Neural crest cell (in vitro differentiated cells): ENCODE data around the gene ZNF880. TPM values are rescaled to one million over a fixed set of nuclear protein-coding genes. Genes with fewer than 3 reads are reported as not detected.
A peak's percentile ranks its signal among the peaks of the same experiment; 100 is the strongest.

Experiments used
- DNase-seq: peaks from one replicate; pipeline ENCODE4 v3.0.0; 2021; ENCODE audit warnings: low read depth, mixed read lengths, low spot score
- H3K27ac Mint-ChIP-seq: one replicate; pipeline ENCODE4 v1.8.0; 2021; ENCODE audit warnings: mild to moderate bottlenecking, mixed read lengths; ENCODE audit not compliant: unreplicated experiment
- H3K27me3 Mint-ChIP-seq: 2 replicates; pipeline ENCODE4 v1.8.0; 2021; ENCODE audit warnings: low read depth, mild to moderate bottlenecking, mixed read lengths
- H3K36me3 Mint-ChIP-seq: 2 replicates; pipeline ENCODE4 v1.8.0; 2021; ENCODE audit warnings: low read depth, mild to moderate bottlenecking, mixed read lengths
- H3K4me1 Mint-ChIP-seq: 2 replicates; pipeline ENCODE4 v1.8.0; 2021; ENCODE audit warnings: mixed read lengths
- H3K4me3 Mint-ChIP-seq: one replicate; pipeline ENCODE4 v1.8.0; 2021; ENCODE audit warnings: mild to moderate bottlenecking, mixed read lengths
- H3K9me3 Mint-ChIP-seq: 2 replicates; pipeline ENCODE4 v1.8.0; 2021; ENCODE audit warnings: mixed read lengths
- CTCF ChIP-seq: fragments of 200-600 bp; sonication (generic); conservative IDR thresholded peaks from 2 replicates; pipeline ENCODE4 v1.5.0; 2021; ENCODE audit warnings: antibody characterized with exemption, mild to moderate bottlenecking
- long read RNA-seq: library from polyadenylated mRNA; unstranded; transcript quantifications from one replicate; pipeline ENCODE4 v2.0.0, GENCODE V29; 2020
- total RNA-seq: library from RNA; stranded (reverse); gene quantifications from 2 replicates; pipeline ENCODE4 v1.2.1, GENCODE V29; 2021

ZNF880 gene
- total RNA-seq: 9.7 and 10.0 TPM in 2 replicates
- long read RNA-seq: 0 reads

GRCh38 chr19:52369559-52370340, at the start of gene ZNF880:
Gene ZNF880, plus strand, starts transcription at chr19:52369923. Its CDS starts 43 bp downstream, at chr19:52369966.
- H3K27ac Mint-ChIP-seq: no peak within 1 kb of the TSS
- H3K4me1 Mint-ChIP-seq: no peaks in the 10 kb centered on the region
- peaks cover 60% of the 10 kb centered on the region for H3K36me3 Mint-ChIP-seq
- no peak for DNase-seq
- no peaks in the 10 kb centered on the region for H3K27me3 Mint-ChIP-seq
- no peak for TF ChIP-seq CTCF
- no peak within 1 kb of the TSS for H3K4me3 Mint-ChIP-seq
- peaks cover 26% of the 10 kb centered on the region for H3K9me3 Mint-ChIP-seq

GRCh38 chr19:52322429-52322828, 47.3 kb upstream of the ZNF880 start:
- Mint-ChIP-seq H3K36me3 (peaks cover 94% of the 10 kb centered on the region), H3K4me3 (no peak overlapping the region), H3K27me3 (no peaks in the 10 kb centered on the region), H3K4me1 (no peaks in the 10 kb centered on the region), H3K9me3 (peaks cover 46% of the 10 kb centered on the region), H3K27ac (no peak overlapping the region)
- TF ChIP-seq CTCF: no peak
- DNase-seq: no peak

- peaks cover 22% of the 10 kb centered on the region for H3K9me3 Mint-ChIP-seq
- peak overlapping the region; percentile 47 for H3K4me3 Mint-ChIP-seq
- TF ChIP-seq CTCF: no peak
Observed at GRCh38 chr19:52331757-52332156, 38.0 kb upstream of the ZNF880 start.

GRCh38 chr19:52335768-52336116, 34.0 kb upstream of the ZNF880 start:
- Mint-ChIP-seq H3K4me1 (peaks cover 15% of the 10 kb centered on the region), H3K27me3 (peaks cover 3% of the 10 kb centered on the region), H3K27ac (no peak overlapping the region), H3K36me3 (peaks cover 41% of the 10 kb centered on the region), H3K4me3 (peak overlapping the region; percentile 100), H3K9me3 (peaks cover 18% of the 10 kb centered on the region)
- TF ChIP-seq CTCF: no peak
- DNase-seq: no peak

More at GRCh38 chr19:52331757-52332156, 38.0 kb upstream of the ZNF880 start:
- Mint-ChIP-seq H3K36me3 (peaks cover 37% of the 10 kb centered on the region), H3K27ac (no peak overlapping the region), H3K27me3 (peaks cover 3% of the 10 kb centered on the region), H3K4me1 (peaks cover 7% of the 10 kb centered on the region)
- no peak for DNase-seq

GRCh38 chr19:52336117-52336790, 33.5 kb upstream of the ZNF880 start, which contains the start of gene ZNF610:
Gene ZNF610, plus strand, starts transcription at chr19:52336243. Its CDS starts 12,930 bp downstream, at chr19:52349173.
- peak within 1 kb of the TSS; percentile 97 for H3K27ac Mint-ChIP-seq
- TF ChIP-seq CTCF: no peak
- H3K4me3 Mint-ChIP-seq: peak within 1 kb of the TSS; percentile 100
- peaks cover 15% of the 10 kb centered on the region for H3K4me1 Mint-ChIP-seq
- H3K9me3 Mint-ChIP-seq: peaks cover 16% of the 10 kb centered on the region
- H3K27me3 Mint-ChIP-seq: peaks cover 3% of the 10 kb centered on the region
- peak; percentile 82 for DNase-seq
- peaks cover 38% of the 10 kb centered on the region for H3K36me3 Mint-ChIP-seq
